Stimulated activated memory B cell treated with anti-CD40 and anti-IgM and Interleukin-4, amounts not matched to agents 10 μg/mL and 1 μg/mL and 100 μg/mL, for 72 hours (primary cell): ENCODE data around the gene ERLIN1.

ENCODE experiments used
- ATAC-seq: fragments of 150-1000 bp; cut with Tn5 transposase; 2 replicates; pipeline ENCODE4 v1.10.0; 2021
- H3K27ac Mint-ChIP-seq: one replicate; pipeline ENCODE4 v1.8.0; 2022; ENCODE audit warnings: mild to moderate bottlenecking, mixed read lengths
- H3K27me3 Mint-ChIP-seq: one replicate; pipeline ENCODE4 v1.8.0; 2022; ENCODE audit warnings: mixed read lengths
- H3K36me3 Mint-ChIP-seq: one replicate; pipeline ENCODE4 v1.8.0; 2022; ENCODE audit warnings: mixed read lengths
- H3K4me1 Mint-ChIP-seq: one replicate; pipeline ENCODE4 v1.8.0; 2022; ENCODE audit warnings: mixed read lengths
- H3K4me3 Mint-ChIP-seq: one replicate; pipeline ENCODE4 v1.8.0; 2022; ENCODE audit warnings: mild to moderate bottlenecking, moderate library complexity, mixed read lengths
- H3K9me3 Mint-ChIP-seq: one replicate; pipeline ENCODE4 v1.8.0; 2022; ENCODE audit warnings: mixed read lengths

ERLIN1 gene

GRCh38 chr10:100100651-100101184 is 85.1 kb downstream of the ERLIN1 start:
- Mint-ChIP-seq H3K27ac (no peak overlapping the region), H3K4me1 (no peaks in the 10 kb centered on the region), H3K27me3 (peaks cover 48% of the 10 kb centered on the region), H3K36me3 (no peaks in the 10 kb centered on the region), H3K4me3 (no peak overlapping the region), H3K9me3 (peaks cover 8% of the 10 kb centered on the region)
- no peak for ATAC-seq
